ENCODE measurements around the gene RFX2. TPM values are rescaled to one million over a fixed set of nuclear protein-coding genes. Genes with fewer than 3 reads are reported as not detected.
A peak's percentile ranks its signal among the peaks of the same experiment; 100 is the strongest.
"Not testable (repeated sequence)": the region's sequence is repeated elsewhere in the genome, so short reads cannot be mapped to it uniquely, and the experiment has no call there.

RFX2 gene
- 3.0 and 3.9 TPM in 2 replicates for total RNA-seq

DNA sequence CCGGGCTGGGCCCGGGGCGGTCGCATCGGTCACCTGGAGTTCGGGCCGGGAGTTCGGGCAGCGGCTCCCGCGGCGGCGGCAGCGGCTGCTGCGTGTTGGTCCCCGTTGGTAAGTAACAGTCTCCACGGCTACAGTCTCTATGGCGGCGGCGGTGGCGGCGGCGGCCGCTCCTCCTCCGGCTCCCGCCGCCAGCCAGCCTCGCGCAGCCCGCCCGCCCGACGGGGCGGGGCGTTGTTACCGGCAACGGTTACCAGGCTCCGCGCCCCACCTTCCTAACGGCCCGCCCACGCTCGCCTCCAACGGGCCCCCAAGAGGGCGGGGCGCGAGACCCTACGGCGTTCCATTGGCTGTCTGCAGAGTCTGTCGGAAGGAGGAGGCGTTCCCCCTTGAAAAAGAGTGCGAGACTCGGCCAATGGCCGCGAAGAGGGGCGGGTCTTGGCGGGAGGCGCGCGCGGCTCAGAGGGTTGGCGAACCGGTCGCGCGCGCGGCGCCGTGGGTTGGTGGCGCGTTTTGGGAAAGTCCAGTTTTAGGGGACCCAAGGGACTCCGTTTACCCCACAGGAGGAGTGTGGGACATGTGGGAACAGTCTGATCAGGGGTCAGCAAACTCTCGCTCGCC, at the start of gene RFX2:
RFX2 (minus strand) TSS at position 141 of the 618 bp plus-strand sequence. CDS start 63,004 bp downstream, outside the sequence.
- DNase-seq (ENCODE audit: low read depth): peak; percentile 92

DNA sequence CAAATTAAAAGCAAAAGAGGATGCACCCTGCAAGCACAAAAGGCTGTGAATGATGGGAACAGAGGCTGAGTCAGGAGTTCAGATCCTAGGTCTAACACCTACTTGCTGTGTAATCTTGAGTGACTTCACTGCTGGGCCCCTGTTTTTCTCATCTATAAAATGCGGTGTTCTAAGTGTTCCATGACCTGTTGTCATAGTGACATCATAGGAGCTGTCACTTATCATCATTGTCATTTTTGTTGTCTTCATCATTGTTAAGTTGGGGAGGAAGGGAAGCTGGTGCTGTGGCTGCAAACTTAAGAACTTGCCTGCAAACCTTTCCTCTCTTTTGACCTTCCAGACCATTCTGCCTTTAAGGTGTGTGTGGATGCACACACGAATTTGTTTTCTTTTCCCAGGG, 45.7 kb upstream of the RFX2 start:
- no peak for DNase-seq (ENCODE audit: low read depth)

DNA sequence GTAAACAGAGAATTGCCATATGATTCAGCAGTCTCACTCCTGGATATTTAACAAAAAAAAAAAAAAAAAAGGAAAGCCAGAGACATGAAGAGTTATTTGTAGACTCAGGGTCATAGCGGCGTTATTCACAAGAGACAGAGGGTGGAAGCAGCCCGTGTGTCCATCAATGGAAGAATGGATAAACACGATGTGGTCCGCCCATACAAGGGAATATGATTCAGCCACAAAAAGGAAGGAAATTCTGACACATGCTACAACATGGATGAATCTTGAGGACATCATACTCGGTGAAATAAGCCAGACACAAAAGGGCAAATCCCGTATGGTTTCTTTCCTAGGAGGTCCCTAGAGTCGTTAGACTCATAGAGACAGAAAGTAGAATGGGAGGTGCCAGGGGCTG, 40.0 kb upstream of the RFX2 start:
- DNase-seq (ENCODE audit: low read depth): no peak

DNA sequence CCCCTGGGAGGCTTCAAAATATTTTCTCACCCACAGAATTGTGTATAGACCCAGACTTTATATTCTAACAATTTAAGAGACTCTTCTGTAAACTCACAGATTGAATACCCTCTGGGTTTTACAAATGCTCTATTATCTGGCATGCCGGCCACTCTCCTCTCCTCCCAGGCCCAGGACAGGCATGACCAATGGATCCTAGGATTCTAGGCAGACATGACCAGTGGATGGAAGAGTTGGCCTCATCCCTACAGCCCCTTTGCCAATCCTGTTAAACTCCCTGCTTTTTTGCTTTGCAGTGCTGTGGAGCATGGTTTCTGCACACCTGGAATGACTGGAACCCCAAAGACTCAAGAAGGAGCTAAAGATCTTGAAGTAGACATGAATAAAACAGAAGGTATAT, 30.9 kb upstream of the RFX2 start:
- no peak for DNase-seq (ENCODE audit: low read depth)

DNA sequence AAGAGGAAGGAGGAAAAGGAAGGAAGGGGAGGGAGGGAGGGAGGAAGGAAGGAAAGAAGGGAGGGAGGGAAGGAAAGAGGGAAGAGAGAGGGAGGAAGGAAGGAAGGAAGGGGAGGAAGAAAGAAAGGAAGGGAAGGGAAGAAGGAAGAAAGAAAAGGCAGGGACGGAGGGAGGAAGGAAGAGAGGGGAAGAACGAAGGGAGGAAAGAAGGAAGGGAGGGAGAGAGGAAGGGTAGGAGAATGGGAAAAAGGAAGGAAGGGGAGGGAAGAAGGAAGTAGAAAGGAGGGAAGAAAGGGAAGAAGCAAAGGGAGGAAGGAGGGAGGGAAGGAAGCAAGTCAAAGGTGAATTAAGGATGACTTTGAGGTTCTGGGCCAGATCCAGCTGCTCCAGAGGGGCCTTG, 28.2 kb upstream of the RFX2 start:
- DNase-seq (ENCODE audit: low read depth): no peak

DNA sequence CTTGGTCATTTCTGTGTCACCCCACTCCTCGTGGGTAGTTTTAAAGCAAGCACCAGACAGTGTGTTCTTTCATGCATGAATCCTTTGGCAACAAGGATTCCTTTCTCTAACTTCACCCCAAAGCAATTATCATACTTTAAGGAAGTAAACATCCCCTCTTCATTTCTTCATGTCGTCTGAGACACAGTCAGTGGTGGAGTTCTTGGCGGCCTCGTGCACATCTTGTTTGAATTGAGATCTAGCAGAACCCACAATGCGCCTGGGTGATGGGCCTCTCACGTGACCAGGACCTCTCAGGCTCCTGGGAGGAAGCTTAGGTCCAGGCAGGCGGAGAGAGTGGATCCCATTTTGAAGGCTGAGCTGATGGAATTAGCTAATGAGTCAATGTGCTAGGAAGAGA, 27.8 kb upstream of the RFX2 start:
- DNase-seq (ENCODE audit: low read depth): peak; percentile 7

DNA sequence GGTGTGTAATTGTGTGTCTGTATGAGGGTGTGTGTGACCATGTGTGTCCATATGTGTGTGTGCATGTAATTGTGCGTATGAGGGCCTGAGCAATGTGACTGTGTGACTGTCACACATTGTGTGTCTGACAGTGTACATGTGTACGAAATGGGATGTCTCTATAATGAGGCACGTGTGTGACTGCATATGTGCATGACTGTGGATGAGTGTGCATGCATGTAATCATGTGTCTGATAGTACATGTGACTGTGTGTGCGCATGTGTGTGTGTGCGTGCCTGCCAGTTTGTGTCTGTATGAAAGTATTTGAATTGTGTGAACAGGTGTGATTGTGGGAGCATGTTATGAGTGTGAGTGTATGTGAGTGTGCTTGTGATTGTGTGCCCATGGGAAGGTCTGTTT, 22.9 kb upstream of the RFX2 start:
- no peak for DNase-seq (ENCODE audit: low read depth)

DNA sequence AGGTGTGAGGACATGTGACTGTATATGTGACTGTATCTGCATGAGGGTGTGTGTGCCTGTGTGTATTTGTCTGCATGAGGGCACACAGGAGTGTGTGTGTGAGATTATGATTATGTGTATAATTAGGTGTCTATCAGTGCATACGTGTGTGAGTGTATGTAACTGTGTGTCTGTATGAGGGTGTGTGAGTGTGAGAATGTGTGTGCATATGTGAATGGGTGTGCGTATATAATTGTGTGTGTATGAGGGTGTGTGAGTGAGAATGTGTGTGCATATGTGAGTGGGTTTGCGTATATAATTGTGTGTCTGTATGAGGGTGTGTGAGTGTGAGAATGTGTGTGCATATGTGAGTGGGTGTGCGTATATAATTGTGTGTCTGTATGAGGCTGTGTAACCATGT, 22.2 kb upstream of the RFX2 start:
- no peak for DNase-seq (ENCODE audit: low read depth)

DNA sequence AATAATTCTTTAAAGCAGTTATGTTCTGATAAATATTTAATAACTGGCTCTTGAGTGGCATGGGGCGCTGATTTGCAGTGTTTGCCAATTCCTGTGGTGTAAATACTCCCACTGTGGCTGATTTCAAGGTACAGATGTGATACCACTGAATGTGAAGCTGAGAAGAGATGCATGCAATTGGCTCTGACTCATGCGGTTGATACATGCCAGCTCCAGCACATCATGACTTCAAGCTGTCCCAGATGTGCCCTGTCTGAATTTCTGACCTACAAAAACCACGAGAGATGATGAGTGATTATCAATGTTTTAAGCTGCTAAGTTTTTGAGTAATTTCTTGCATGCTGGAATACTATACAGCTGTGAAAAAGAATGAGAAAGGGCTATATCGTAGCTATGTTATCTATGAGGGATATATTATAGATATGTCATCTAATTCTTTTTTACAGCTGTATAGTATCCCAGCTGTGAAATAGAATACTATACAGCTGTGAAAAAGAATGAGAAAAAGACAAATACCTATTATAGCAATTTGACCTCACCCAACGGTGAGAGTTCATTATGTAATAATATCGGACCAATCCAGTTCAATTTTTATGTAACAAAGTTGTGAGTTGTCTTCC, 17.5 kb upstream of the RFX2 start:
- no peak for DNase-seq (ENCODE audit: low read depth)

DNA sequence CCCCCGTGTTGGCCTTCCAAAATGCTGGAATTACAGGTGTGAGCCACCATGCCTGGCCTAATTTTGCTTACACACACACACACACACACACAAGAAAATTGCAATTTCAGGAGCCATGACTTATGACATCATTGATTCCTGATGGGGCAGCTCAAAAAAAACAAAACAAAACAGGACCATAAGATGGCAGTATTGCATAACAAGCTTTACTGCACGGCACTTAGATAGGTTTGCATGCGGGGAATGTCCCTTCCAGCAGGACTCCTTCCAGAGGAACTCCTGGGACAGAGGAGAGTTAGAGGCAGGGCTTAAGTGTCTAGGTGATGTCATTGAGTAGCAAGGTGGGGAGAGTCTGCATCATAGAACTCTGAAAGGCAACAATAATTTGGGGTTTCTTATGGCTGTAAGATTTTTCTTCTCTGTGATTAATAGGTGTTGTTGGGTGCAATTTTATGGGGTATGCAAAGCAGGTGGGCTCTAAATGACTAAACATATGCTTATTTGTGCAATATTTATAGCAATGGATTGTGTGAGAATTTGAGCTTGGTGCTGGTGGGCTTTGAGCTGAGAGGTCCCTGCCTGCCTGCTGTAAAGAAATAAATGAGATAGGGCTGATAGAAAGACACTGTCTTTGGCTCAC, 16.2 kb upstream of the RFX2 start:
- peak; percentile 69 for DNase-seq (ENCODE audit: low read depth)

DNA sequence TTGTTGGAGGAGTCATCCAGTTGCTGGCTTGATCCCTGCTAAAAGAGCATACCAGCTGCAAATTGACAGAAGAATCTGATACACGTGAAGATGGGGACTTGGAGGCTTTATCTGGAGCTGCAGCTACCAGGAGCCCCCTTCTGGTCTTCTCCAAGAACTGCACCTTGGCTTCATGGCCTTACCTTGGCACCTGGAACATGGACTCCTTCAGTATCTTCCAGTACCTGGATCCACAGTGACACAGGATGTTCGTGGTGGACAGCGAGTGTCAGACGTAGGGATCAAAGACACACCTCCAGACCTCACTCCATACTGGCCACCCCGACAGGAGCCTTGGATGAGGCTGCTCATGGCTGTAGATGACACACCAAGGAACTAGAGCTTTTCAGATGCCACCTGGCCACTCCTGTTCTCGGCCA, 15.3 kb upstream of the RFX2 start:
- DNase-seq (ENCODE audit: low read depth): peak; percentile 76

DNA sequence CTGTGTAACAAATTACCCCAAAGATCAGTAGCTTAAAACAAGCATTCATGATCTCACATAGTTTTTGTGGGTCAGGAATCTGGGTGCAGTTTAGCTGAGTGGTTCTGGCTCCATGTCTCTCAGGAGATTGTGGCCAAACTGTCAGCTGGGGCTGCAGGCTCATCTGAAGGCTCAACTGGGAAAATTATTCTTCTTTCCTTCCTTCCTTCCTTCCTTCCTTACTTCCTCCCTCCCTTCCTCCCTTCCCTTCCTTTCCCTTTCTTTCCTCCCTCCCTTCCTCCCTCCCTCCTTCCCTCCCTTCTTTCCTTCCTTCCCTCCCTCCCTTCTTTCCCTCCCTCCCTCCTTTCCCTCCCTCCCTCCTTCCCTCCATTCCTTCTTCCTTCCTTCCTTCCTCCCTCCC, 8.7 kb upstream of the RFX2 start:
- DNase-seq (ENCODE audit: low read depth): no peak

DNA sequence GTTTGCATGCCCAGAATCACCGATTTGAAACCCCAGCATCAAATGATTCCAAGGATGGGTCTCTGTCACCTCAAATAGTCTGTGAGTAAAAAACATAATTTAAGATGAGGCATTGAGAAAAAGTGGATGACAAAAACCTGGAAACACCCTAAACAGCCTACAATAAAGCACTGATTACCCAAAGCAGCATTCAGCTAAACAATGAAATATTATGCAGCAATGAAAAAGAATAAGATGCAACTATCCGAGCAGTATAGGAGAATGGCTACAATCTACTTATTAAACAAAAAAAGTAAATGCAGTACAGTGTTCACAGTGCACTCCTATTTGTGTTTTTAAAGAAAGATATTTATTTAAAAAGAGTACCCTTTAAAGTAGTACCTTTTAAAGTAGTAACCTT, 7.7 kb upstream of the RFX2 start:
- no peak for DNase-seq (ENCODE audit: low read depth)

DNA sequence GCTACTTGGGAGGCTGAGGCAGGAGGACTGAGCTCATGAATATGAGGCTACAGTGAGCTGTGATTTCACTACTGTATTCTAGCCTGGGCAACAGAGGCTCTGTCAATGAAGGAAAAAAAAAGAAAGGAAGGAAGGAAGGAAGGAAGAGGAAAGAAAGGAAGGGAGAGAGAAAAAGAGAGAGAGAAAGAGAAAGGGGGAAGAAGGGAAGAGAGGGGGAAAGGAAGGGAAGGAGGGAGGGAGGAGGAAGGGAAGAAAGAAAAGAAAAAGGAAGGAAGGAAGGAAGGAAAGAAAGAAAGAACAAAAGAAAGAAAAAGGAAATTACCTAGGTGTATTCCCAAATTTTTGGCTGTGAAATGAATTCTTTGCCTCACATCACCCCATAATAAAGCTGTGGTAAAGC, 7.2 kb upstream of the RFX2 start:
- no peak for DNase-seq (ENCODE audit: low read depth)

DNA sequence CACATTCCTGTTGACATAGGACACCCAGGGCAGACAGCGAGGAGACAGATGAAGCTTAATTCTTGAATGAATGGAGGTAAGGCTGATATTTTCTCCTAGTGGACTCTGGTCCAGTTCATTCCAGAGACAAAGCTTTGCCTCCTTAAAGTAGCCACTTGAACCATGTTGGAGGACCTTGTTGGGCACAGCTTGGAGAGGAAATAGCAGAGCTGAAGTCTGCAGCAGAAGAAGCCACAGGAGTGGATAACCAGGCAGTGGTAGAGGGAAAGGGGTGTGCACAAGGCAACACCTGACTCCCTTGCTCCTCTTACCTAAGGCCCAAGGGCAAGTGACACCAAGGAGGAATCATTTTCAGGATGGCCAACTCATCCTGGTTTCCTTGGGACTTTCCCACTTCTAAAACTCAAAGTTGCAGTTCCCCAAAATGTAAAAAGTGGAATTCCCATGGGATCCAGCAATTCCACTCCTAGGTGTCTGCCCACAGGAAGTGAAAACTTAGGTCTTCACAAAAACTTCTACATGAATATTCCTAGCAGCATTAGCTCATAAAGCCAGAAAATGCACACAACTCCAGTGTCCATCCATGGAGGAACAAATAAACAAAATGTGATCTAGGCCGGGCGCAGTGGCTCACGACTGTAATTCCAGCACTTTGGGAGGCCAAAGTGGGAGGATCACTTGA, 6.6 kb upstream of the RFX2 start:
- DNase-seq (ENCODE audit: low read depth): no peak

DNA sequence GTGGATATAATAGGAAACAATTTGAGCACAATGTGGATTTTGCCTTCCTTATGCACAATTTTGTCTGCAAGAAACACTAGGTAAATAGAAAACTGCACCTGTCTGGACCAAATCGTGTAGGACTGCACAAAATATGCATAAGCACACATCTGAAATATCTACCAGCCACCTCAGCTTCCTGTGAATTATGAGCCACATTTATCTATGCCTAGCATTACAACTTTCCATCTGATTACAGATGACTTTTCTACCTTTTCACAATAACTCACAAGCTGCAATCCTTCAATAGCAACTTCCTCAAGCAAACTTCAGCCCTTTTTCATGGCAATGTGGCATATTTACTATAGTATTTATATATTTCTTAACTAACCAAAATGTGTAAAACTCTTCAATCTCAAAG, 5.7 kb upstream of the RFX2 start:
- DNase-seq (ENCODE audit: low read depth): no peak

DNA sequence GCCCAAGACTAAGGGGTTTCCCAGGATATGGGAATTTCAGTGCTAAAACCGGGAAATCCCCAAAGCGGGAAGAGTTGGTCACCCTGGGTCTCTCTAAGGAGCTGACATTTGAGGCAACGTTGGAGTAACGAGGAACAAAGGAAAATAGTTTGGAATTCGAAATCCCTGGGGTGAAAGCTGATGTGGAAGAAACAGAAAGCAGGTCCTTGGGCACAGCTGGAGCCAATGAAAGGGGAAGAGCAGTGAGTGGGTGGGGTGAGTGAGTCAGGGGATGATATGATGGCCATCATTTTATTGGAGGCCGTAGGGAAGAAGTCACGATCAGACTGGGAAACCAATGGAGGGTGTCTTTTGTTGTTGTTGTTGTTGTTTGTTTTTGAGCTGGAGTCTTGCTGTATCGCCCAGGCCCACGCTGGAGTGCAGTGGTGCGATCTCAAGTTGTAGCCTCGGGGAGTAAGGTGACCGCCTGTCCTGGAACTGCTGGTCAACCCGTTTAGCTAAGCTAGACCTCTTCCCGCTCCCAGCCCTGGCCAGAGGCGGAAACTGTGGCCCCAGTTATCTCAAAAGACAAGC, 3.4 kb upstream of the RFX2 start:
- no peak for DNase-seq (ENCODE audit: low read depth)

DNA sequence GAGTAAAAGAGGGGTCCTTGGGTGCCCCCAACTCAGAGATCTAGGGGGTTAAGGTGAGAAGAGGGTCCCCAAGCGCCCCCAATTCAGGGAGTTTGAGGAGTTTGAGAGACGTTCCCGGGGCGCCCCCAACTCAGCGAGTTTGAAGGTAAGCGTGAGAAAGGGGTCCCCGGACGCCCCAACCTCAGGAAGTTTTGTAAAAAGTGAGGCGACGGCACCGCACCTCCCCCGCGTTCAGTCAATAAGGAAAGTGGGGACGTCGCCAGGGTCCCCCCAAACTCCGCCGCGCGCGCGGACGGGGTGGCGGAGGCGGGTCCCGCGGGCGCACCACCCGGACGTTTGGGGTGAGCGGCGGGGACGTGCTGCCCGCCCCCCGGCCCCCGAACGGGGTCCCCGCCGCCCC, 353 bp downstream of the RFX2 start:
- DNase-seq (ENCODE audit: low read depth): no peak

DNA sequence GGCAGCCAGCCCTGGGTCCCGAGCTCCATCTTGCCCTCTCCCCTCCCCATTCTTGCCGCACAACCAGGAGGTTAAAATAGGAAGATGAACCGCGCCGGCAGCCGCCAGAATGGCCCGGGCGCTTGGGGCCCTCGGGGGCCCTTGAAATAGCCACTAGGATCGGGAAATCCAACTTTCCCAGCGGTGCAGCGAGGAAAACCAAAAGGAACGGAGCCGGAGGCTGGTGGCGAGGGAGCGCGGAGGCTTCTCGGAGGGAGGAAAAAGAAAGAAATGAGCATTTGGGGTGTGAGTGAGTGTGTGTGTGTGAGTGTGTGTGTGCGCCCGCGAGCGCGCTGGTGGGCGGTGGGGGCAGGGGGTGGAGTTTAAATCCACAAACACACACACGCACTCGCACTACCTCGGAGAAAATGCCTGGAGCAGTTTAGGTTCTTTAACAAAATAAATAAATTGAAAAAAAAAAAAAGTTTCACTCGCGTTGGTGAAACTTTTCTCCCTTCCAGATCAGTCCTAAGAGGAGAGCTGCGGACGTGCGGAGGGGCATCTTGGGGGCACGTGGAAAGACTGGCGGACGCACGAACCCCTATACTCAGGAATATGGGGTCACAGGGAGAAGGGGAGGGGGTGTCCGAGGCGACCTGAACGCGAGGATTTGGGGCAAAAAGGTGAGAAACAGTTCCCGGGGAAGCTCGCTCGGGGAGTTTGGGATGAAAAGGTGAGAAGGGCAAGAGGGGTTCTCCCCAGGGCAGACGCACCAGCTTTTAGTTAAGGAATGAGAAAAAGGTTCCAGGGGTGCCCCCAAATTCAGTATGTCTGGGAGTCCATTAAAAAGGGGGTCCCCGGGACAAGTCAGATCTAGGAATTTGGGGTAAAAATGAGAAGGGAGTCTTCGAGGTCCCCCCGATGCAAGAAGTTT, 1.3 kb downstream of the RFX2 start:
- peak; percentile 32 for DNase-seq (ENCODE audit: low read depth)

DNA sequence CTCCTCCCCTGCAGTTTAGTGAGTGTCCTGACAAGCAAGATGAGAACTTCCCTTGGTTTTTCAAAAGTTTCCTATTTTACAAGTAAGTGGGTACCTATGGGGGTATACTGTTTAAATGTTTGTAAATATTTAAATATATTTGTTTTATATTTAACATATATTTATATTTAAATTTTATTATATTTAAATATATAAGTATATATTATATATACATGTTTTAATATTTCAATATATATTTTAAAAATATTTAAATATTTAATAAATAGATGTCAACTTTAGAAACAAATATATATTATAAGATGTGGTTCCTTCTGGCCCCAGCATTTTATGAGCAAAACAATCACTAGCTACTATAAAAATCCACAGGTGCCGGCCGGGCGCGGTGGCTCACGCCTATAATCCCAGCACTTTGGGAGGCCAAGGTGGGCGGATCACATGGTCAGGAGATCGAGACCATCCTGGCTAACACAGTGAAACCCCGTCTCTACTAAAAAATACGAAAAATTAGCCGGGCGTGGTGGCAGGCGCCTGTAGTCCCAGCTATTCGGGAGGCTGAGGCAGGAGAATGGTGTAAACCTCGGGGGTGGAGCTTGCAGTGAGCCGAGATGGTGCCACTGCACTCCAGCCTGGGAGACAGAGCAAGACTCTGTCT, 3.5 kb downstream of the RFX2 start:
- not testable (repeated sequence) for DNase-seq (ENCODE audit: low read depth)

DNA sequence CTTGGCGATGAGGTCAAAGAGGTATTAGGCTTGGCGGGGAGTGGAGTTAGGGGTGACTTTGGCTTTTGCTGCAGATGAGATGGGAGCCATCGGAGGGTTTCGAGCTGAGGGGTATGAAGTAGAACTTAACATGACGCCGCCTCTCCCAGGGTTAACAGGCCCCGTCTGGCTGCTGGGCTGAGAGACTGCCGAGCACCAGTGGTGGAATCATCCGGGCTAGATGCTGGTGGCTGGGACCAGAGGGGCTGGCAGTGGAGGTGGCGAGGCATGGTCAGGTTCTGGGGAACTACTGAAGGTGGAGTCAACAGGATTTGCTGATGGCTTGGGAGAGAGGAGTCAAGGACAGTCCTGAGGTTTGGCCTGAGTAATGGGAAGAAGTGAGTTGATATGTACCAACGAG, 4.9 kb downstream of the RFX2 start:
- DNase-seq (ENCODE audit: low read depth): no peak
